Activated T-cell treated with anti-CD3 and anti-CD28 coated beads, Interleukin-2, amount 50 U/mL, for 1 hour (primary cell): ENCODE data around the gene MOSMO.

ENCODE experiments used
- DNase-seq: peaks from one replicate; pipeline ENCODE4 v3.0.0-alpha.2; 2020

The MOSMO gene

GRCh38 chr16:22053921-22054341 lies 46.0 kb downstream of the MOSMO start:
- DNase-seq, result no peak

GRCh38 chr16:22054847-22055590 lies 47.1 kb downstream of the MOSMO start:
- no peak for DNase-seq

GRCh38 chr16:22055881-22056280 lies 48.0 kb downstream of the MOSMO start:
- no peak for DNase-seq

GRCh38 chr16:22063888-22064467 lies 56.1 kb downstream of the MOSMO start:
- no peak for DNase-seq

GRCh38 chr16:22065252-22065651 lies 57.3 kb downstream of the MOSMO start:
- DNase-seq, result no peak

- no peak for DNase-seq
Observed at GRCh38 chr16:22070361-22071330, 62.7 kb downstream of the MOSMO start.

GRCh38 chr16:22071331-22071910 lies 63.5 kb downstream of the MOSMO start:
- DNase-seq, result no peak

- DNase-seq, result no peak
Observed at GRCh38 chr16:22073350-22073749, 65.4 kb downstream of the MOSMO start.

GRCh38 chr16:22075043-22075757 lies 67.3 kb downstream of the MOSMO start:
- no peak for DNase-seq

- no peak for DNase-seq
Observed at GRCh38 chr16:22075776-22076175, 67.9 kb downstream of the MOSMO start.

GRCh38 chr16:22077700-22078313 lies 69.9 kb downstream of the MOSMO start:
- peak; percentile 72 for DNase-seq

- no peak for DNase-seq
Observed at GRCh38 chr16:22078656-22079055, 70.7 kb downstream of the MOSMO start.

GRCh38 chr16:22081050-22081449 lies 73.1 kb downstream of the MOSMO start:
- DNase-seq, result no peak

GRCh38 chr16:22086440-22086839 lies 78.5 kb downstream of the MOSMO start:
- no peak for DNase-seq

GRCh38 chr16:22088642-22089041 lies 80.7 kb downstream of the MOSMO start:
- no peak for DNase-seq

- DNase-seq, result no peak
Observed at GRCh38 chr16:22089910-22090309, 82.0 kb downstream of the MOSMO start.

- no peak for DNase-seq
Observed at GRCh38 chr16:22091721-22092120, 83.8 kb downstream of the MOSMO start.

GRCh38 chr16:22092143-22092933 lies 84.4 kb downstream of the MOSMO start, which contains the start of gene VWA3A:
TSS of gene VWA3A (plus strand) at chr16:22092541. CDS start at chr16:22092638, 97 bp downstream.
- DNase-seq, result no peak

- DNase-seq, result no peak
Observed at GRCh38 chr16:22093331-22093730, 85.4 kb downstream of the MOSMO start.

GRCh38 chr16:22093996-22094395 lies 86.1 kb downstream of the MOSMO start:
- no peak for DNase-seq
